Midbrain (tissue), 1 donor: ENCODE measurements around the gene ANKLE2.
A peak's percentile ranks its signal among the peaks of the same experiment; 100 is the strongest.
"Not testable (repeated sequence)": the region's sequence is repeated elsewhere in the genome, so short reads cannot be mapped to it uniquely, and the experiment has no call there.

Experiments
- DNase-seq: peaks from one replicate; lab custom pipeline; 2025; lab: John Stamatoyannopoulos, UW

Gene ANKLE2

GRCh38 chr12:132761032-132761920 is at the start of gene ANKLE2:
Gene ANKLE2 (minus strand): TSS chr12:132761832. CDS start chr12:132761798, 34 bp downstream.
- DNase-seq = peak; percentile 40

- DNase-seq = not testable (repeated sequence)
Measured at GRCh38 chr12:132809391-132809790, 47.8 kb upstream of the ANKLE2 start.

GRCh38 chr12:132807295-132808092 is 45.9 kb upstream of the ANKLE2 start:
- no peak for DNase-seq

- DNase-seq = no peak
Measured at GRCh38 chr12:132806857-132807256, 45.2 kb upstream of the ANKLE2 start.

DNA sequence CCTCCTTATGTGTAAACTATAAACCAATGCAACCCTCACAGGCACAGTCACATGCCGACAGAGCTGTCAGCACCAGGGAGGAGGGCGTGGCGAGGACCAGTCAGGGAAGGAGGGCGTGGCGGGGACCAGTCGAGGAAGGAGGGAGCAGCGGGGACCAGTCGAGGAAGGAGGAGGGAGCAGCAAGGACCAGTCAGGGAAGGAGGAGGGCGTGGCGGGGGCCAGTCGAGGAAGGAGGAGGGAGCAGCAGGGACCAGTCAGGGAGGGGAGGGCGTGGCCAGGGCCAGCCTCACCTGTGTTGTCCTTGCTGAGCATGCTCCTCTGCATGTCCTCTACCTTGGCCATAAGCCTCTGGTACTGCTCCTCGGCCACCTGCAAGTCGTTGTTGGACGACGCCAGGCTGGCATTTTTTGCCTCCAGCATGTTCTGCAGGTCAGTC is 42.8 kb upstream of the ANKLE2 start:
- no peak for DNase-seq

DNA sequence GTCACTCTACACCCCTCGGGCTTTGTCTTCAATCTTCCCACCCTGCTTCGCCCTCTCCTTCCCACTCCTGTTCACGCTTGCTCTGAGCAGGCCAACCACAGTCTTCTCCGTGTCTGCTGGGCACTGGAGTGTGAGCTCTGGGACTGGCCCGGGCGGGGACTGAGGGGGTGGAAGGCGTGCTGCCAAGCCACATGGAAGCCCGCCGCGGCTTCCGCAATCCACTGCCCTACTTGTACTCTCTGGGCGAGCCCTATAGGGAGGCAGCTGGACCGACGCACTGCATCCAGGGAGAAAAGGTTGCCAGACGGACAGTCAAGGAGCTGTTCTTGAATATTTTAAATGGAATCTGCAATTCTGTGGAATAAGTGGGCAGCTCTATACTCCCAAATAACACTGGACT is 42.3 kb upstream of the ANKLE2 start:
- DNase-seq = no peak

- DNase-seq = no peak
Measured at GRCh38 chr12:132803125-132803524, 41.5 kb upstream of the ANKLE2 start.

DNA sequence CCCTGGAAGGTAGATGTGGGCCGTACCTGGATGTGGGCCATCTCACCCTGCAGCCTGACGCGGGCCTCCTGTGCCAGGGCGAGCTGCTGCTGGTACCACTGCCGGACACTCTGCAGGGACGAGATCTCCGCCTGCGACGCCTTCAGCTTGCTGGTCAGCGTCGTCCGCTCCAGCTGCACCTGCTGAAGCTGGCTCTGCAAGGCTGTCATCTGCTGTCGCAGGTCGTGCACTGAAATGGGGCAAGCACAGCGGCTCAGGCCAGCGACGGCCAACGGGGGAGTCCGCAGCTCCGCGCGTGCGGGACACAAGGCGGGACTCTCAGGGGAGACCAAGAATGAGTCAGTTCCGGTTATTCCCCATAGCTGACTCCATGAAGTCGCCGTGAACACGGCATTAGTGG is 40.1 kb upstream of the ANKLE2 start:
- no peak for DNase-seq

- DNase-seq = no peak
Measured at GRCh38 chr12:132798836-132799235, 37.2 kb upstream of the ANKLE2 start.

GRCh38 chr12:132797820-132798570 is 36.4 kb upstream of the ANKLE2 start:
- DNase-seq = no peak

DNA sequence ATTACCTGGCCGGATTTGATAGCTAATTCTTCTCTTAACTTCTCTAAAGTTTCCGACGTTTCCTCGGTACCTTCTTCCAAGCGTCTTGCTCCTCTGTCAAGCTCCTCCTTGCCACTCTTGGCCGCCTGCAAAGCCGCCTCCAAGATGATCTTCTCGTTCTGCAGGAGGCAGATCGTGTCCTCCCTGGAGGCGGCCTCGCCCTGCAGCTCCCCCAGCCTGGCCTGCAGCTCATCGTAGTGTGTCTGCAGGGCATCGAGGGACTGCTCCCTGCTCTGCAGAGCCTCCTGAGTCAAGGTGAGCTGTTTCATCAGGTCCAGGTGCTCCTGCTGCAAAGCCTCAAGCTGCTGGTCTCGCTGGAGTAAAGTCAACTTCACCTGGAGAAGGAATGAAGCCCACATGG is 34.2 kb upstream of the ANKLE2 start:
- no peak for DNase-seq

- not testable (repeated sequence) for DNase-seq
Measured at GRCh38 chr12:132791940-132792339, 30.3 kb upstream of the ANKLE2 start.

GRCh38 chr12:132789099-132789471 is 27.5 kb upstream of the ANKLE2 start:
- no peak for DNase-seq

- no peak for DNase-seq
Measured at GRCh38 chr12:132788375-132789098, 26.9 kb upstream of the ANKLE2 start.

DNA sequence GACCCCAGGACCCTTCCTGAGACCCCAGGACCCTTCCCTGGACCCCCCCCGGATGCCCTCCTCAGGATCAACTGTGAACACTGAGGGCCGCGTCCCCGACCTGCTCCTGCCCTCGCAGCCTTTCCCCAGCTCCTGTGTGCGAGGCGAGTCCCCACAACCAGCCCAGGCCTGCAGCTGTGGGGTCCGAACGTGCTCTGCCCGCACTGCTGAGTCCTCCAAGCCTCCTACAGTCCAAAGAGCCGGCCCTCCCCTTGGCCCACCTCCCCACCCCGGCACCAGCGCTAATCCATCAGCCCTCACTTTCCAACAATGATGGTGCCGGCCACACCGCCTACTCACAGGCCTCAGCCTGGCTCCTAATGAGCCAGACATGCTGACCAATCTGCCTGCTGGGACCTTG is 26.2 kb upstream of the ANKLE2 start:
- DNase-seq = no peak

- no peak for DNase-seq
Measured at GRCh38 chr12:132786192-132786591, 24.6 kb upstream of the ANKLE2 start.

- DNase-seq = no peak
Measured at GRCh38 chr12:132784580-132784979, 22.9 kb upstream of the ANKLE2 start.

DNA sequence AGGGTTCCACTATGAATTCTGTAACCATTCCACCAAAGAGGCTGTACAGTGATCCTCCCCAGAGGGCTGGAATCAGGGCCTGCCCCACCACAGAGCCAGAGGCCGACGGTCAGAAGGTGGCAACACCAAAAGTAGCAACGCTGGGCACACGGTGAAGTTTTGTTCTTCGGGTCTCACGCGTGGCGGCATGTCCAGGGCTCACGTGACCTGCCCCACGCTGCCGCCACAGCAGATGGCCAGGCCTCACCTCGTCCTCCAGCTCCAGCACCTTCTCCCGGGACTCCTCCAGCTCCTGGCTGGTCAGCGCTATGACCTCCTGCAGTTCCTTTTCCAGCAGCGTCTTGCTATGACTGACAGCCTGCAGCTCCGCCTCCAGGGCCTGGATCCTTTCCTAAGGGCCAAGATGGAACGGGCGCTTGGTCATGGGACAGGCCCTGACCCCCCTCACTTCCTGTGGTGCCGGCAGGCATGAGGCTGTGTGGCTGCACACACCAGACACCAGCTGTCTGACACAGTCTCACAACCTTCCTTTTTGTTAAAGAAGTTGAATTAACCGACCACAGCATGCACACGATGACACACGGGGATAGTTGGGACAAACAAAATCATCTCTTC is 22.4 kb upstream of the ANKLE2 start:
- peak; percentile 31 for DNase-seq

- no peak for DNase-seq
Measured at GRCh38 chr12:132781938-132782337, 20.3 kb upstream of the ANKLE2 start.

GRCh38 chr12:132779781-132780353 is 18.2 kb upstream of the ANKLE2 start:
- no peak for DNase-seq

GRCh38 chr12:132777614-132778013 is 16.0 kb upstream of the ANKLE2 start:
- no peak for DNase-seq
